Sigmoid colon (tissue), 4 donors: Measurements from ENCODE around the gene PRXL2C.

Experiments used
- EP300 ChIP-seq, 4 donors: sonication (generic); formaldehyde crosslinking; IDR thresholded peaks; one replicate each; pipeline ENCODE4 v1.6.1; 2017; ENCODE audit warnings: antibody characterized with exemption in 4 of 4
- POLR2AphosphoS5 ChIP-seq, 4 donors: sonication (generic); formaldehyde crosslinking; IDR thresholded peaks; one replicate each; pipeline ENCODE4 v1.6.1; 2017; ENCODE audit warnings: antibody characterized with exemption in 4 of 4
- TF ChIP-seq, protein P1 (sequence below), 4 experiments: fragments of 450-650 bp in 3 of 4; fragments of 200-600 bp in 1 of 4; IDR thresholded peaks; one replicate each; pipeline ENCODE4 v1.5.1; 2016 to 2019; ENCODE audit warnings: antibody characterized with exemption in 4 of 4, mild to moderate bottlenecking in 3 of 4, moderate library complexity in 2 of 4

DNA sequence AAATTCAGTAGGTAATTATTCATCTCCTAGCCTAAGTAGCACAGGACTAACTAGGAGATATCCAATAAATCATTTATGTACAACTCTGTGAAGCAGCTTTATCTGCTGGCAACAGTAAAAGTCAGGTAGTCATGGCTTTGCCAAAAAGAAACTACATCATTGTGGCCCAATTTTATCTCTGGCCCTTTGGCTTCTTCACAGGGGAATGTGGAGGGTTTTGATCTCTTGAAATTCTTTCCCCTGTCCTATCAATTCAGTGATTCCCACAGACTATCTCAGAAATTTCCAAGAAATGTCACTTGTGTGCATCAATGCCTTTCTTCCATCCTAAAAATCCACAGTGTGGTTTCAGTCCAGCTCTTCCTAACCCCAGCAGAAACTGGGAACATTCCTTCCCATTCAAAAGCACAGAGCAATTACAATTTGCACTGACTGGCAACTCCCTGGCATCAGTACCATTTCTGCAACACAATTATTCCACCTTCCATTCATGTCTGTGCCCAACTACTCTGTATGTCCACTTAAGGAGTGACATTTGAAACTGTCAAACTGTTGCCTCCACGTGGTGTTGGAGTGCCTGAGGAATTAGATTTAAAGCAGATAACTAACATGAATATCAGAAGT lies 42.0 kb downstream of the PRXL2C start:
- TF ChIP-seq, protein P1, sequence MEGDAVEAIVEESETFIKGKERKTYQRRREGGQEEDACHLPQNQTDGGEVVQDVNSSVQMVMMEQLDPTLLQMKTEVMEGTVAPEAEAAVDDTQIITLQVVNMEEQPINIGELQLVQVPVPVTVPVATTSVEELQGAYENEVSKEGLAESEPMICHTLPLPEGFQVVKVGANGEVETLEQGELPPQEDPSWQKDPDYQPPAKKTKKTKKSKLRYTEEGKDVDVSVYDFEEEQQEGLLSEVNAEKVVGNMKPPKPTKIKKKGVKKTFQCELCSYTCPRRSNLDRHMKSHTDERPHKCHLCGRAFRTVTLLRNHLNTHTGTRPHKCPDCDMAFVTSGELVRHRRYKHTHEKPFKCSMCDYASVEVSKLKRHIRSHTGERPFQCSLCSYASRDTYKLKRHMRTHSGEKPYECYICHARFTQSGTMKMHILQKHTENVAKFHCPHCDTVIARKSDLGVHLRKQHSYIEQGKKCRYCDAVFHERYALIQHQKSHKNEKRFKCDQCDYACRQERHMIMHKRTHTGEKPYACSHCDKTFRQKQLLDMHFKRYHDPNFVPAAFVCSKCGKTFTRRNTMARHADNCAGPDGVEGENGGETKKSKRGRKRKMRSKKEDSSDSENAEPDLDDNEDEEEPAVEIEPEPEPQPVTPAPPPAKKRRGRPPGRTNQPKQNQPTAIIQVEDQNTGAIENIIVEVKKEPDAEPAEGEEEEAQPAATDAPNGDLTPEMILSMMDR (IDR thresholded peaks at IDR 0.05) = no peak
- TF ChIP-seq POLR2AphosphoS5 (IDR thresholded peaks at IDR 0.05) (no peak), EP300 (IDR thresholded peaks at IDR 0.05) (no peak)
